ENCODE data around the gene SSU72. TPM values are rescaled to one million over a fixed set of nuclear protein-coding genes. Genes with fewer than 3 reads are reported as not detected.

Gene SSU72
- total and polyA plus RNA-seq, 2 donors (not counting 1 experiment from before 2014, with no cell fraction given) = 65.1 to 127 TPM

DNA sequence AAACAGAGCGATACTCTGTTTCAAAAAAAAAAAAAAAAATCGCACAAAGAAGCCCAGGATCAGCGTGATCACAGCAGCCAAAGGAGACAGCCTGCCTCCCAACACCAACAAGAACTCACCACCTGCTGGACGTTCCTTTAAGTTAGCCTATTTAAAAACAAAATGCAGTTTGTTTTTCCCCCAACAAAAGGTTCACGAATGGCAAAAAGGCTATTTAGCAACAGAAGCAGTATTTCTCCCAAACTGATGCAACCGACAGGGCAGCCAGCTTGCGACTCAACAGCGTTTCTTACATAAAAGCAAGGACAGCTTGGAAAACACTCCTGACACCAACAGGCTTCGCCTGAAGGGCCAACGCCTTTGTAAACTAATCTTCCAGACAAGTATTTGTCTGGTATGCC, 6.8 kb downstream of the SSU72 start:
- no peak overlapping the region for H3K9ac ChIP-seq (ENCODE audit: insufficient read depth, low read length)
- H2AFZ ChIP-seq (ENCODE audit: low read length) = no peak overlapping the region
- peak in 1 of 2 donors; percentile 48 for DNase-seq (ENCODE audit: low read depth in 2 of 2)
- H4K20me1 ChIP-seq (ENCODE audit: control insufficient read depth, extremely low read depth, insufficient read depth, low read length) = peaks cover 1% of the 10 kb centered on the region
- no peak overlapping the region for H3K4me3 ChIP-seq (replicated peaks in 1 of 4; ENCODE audit: control extremely low read depth in 1 of 4, insufficient read depth in 1 of 4, low read depth in 3 of 4, low read length in 4 of 4)
- peaks cover 12% of the 10 kb centered on the region for H3K36me3 ChIP-seq (ENCODE audit: control insufficient read depth, insufficient read depth, low read length)
- no peaks in the 10 kb centered on the region for H3K9me3 ChIP-seq (ENCODE audit: control insufficient read depth, insufficient read depth, low read depth, low read length)
- no peak for TF ChIP-seq EZH2 (IDR thresholded peaks at IDR 0.05; ENCODE audit: low read length, missing control alignments)
- TF ChIP-seq, protein P1, sequence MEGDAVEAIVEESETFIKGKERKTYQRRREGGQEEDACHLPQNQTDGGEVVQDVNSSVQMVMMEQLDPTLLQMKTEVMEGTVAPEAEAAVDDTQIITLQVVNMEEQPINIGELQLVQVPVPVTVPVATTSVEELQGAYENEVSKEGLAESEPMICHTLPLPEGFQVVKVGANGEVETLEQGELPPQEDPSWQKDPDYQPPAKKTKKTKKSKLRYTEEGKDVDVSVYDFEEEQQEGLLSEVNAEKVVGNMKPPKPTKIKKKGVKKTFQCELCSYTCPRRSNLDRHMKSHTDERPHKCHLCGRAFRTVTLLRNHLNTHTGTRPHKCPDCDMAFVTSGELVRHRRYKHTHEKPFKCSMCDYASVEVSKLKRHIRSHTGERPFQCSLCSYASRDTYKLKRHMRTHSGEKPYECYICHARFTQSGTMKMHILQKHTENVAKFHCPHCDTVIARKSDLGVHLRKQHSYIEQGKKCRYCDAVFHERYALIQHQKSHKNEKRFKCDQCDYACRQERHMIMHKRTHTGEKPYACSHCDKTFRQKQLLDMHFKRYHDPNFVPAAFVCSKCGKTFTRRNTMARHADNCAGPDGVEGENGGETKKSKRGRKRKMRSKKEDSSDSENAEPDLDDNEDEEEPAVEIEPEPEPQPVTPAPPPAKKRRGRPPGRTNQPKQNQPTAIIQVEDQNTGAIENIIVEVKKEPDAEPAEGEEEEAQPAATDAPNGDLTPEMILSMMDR (conservative IDR thresholded peaks at IDR 0.05 in 1 of 2, IDR thresholded peaks at IDR 0.05 in 1 of 2; ENCODE audit: low read depth in 1 of 2, low read length in 2 of 2) = no peak
- no peak overlapping the region for H3K4me2 ChIP-seq (ENCODE audit: extremely low read depth, insufficient read depth, low read length)
- H3K27ac ChIP-seq (ENCODE audit: insufficient read depth, low read length) = peak overlapping the region; percentile 41
- no peaks in the 10 kb centered on the region for H3K27me3 ChIP-seq (ENCODE audit: control insufficient read depth, insufficient read depth, low read length)
- peaks cover 90% of the 10 kb centered on the region for H3K79me2 ChIP-seq (ENCODE audit: control insufficient read depth, insufficient read depth, low read length)
- H3K4me1 ChIP-seq (ENCODE audit: control insufficient read depth, extremely low read depth, insufficient read depth, low read length) = peaks cover 8% of the 10 kb centered on the region

DNA sequence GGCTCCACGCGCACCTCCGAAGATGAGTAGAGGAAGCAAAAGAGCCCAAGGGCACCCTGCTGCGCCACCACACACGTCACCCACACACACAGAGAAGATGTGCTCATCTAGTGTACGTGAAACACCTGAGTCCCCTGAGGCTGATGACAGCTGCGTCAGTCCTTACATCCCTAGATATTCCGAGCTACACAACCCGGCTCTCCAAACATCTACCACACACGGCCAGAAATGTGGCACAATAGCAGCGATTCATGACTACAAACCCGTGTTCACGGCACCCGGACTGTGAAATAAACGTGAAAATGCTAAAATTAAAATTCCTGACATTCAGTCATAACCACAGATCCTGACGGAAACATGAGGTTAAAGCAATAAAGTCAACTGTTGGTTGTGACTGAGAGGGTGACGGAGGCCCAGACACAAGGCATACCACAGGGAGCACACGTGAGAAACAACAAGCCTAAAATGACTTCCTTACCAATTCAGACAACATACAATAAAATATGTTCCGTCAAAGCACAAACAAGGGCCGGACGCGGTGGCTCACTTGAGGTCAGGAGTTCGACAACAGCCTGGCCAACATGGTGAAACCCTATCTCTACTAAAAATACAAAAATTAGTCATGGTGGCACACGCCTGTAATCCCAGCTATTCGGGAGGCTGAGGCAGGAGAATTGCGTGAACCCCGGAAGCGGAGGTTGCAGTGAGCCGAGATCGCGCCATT, 7.3 kb downstream of the SSU72 start:
- Histone ChIP-seq H4K20me1 (ENCODE audit: control insufficient read depth, extremely low read depth, insufficient read depth, low read length) (peaks cover 1% of the 10 kb centered on the region), H3K4me1 (ENCODE audit: control insufficient read depth, extremely low read depth, insufficient read depth, low read length) (peaks cover 13% of the 10 kb centered on the region), H3K9me3 (ENCODE audit: control insufficient read depth, insufficient read depth, low read depth, low read length) (no peaks in the 10 kb centered on the region), H3K27ac (ENCODE audit: insufficient read depth, low read length) (no peak overlapping the region), H3K27me3 (ENCODE audit: control insufficient read depth, insufficient read depth, low read length) (no peaks in the 10 kb centered on the region), H3K9ac (ENCODE audit: insufficient read depth, low read length) (no peak overlapping the region), H3K79me2 (ENCODE audit: control insufficient read depth, insufficient read depth, low read length) (peaks cover 89% of the 10 kb centered on the region), H2AFZ (ENCODE audit: low read length) (no peak overlapping the region), H3K36me3 (ENCODE audit: control insufficient read depth, insufficient read depth, low read length) (peaks cover 15% of the 10 kb centered on the region), H3K4me2 (ENCODE audit: extremely low read depth, insufficient read depth, low read length) (no peak overlapping the region), H3K4me3 (replicated peaks in 1 of 4; ENCODE audit: control extremely low read depth in 1 of 4, insufficient read depth in 1 of 4, low read depth in 3 of 4, low read length in 4 of 4) (no peak overlapping the region)
- DNase-seq (ENCODE audit: low read depth in 2 of 2) = no peak
- TF ChIP-seq EZH2 (IDR thresholded peaks at IDR 0.05; ENCODE audit: low read length, missing control alignments) = no peak
- TF ChIP-seq, protein P1 (conservative IDR thresholded peaks at IDR 0.05 in 1 of 2, IDR thresholded peaks at IDR 0.05 in 1 of 2; ENCODE audit: low read depth in 1 of 2, low read length in 2 of 2) = no peak

GRCh38 chr1:1565340-1565739, 9.3 kb downstream of the SSU72 start:
- Histone ChIP-seq H3K4me2 (ENCODE audit: extremely low read depth, insufficient read depth, low read length) (no peak overlapping the region), H3K9me3 (ENCODE audit: control insufficient read depth, insufficient read depth, low read depth, low read length) (no peaks in the 10 kb centered on the region), H4K20me1 (ENCODE audit: control insufficient read depth, extremely low read depth, insufficient read depth, low read length) (peaks cover 1% of the 10 kb centered on the region), H3K4me1 (ENCODE audit: control insufficient read depth, extremely low read depth, insufficient read depth, low read length) (peaks cover 19% of the 10 kb centered on the region), H3K79me2 (ENCODE audit: control insufficient read depth, insufficient read depth, low read length) (peaks cover 81% of the 10 kb centered on the region), H2AFZ (ENCODE audit: low read length) (no peak overlapping the region), H3K4me3 (replicated peaks in 1 of 4; ENCODE audit: control extremely low read depth in 1 of 4, insufficient read depth in 1 of 4, low read depth in 3 of 4, low read length in 4 of 4) (no peak overlapping the region), H3K27ac (ENCODE audit: insufficient read depth, low read length) (peak overlapping the region; percentile 55), H3K27me3 (ENCODE audit: control insufficient read depth, insufficient read depth, low read length) (no peaks in the 10 kb centered on the region), H3K9ac (ENCODE audit: insufficient read depth, low read length) (no peak overlapping the region), H3K36me3 (ENCODE audit: control insufficient read depth, insufficient read depth, low read length) (peaks cover 19% of the 10 kb centered on the region)
- DNase-seq (ENCODE audit: low read depth in 2 of 2) = no peak
- TF ChIP-seq, protein P1 (conservative IDR thresholded peaks at IDR 0.05 in 1 of 2, IDR thresholded peaks at IDR 0.05 in 1 of 2; ENCODE audit: low read depth in 1 of 2, low read length in 2 of 2) = no peak
- no peak for TF ChIP-seq EZH2 (IDR thresholded peaks at IDR 0.05; ENCODE audit: low read length, missing control alignments)

Measured in fibroblast of lung (primary cell).